Measurements from ENCODE around the gene CLIC3. TPM values are rescaled to one million over a fixed set of nuclear protein-coding genes. Genes with fewer than 3 reads are reported as not detected.

Gene CLIC3
- total and polyA plus RNA-seq, 8 donors = 0.24 to 1.3 (median 0.41) TPM; not detected in 1

- Histone ChIP-seq H3K4me1 (no peaks in the 10 kb centered on the region), H3K27me3 (peaks cover 0 to 4% (median 0%) of the 10 kb centered on the region in 4 donors), H3K9me3 (no peaks in the 10 kb centered on the region), H3K27ac (no peak within 1 kb of the TSS), H3K36me3 (no peaks in the 10 kb centered on the region), H3K4me3 (no peak within 1 kb of the TSS)
- 79 to 85% methylated on average over 16 to 18 of the region's 18 CpGs for WGBS, 2 donors
- intact Hi-C loops (cut with DNase I) = no loop called here
- ATAC-seq (no peak), DNase-seq (peak in 1 of 6 donors; percentile 43), FAIRE-seq (no peak)
- no peak for TF ChIP-seq CTCF (IDR thresholded peaks at IDR 0.05)
Observed at GRCh38 chr9:136982232-136983051, 13.9 kb downstream of the CLIC3 start, which contains the start of gene LCNL1. Gene LCNL1 (plus strand): TSS chr9:136982993. CDS start chr9:136983587, 594 bp downstream.

- WGBS, 2 donors = 75% methylated on average over 17 of the region's 17 CpGs
- FAIRE-seq = no peak
- DNase-seq = peak in 2 of 6 donors; percentile 15 to 60
- ATAC-seq = no peak
- Histone ChIP-seq H3K4me3 (no peak overlapping the region), H3K27me3 (peaks cover 0 to 4% (median 0%) of the 10 kb centered on the region in 4 donors), H3K9me3 (no peaks in the 10 kb centered on the region), H3K36me3 (no peaks in the 10 kb centered on the region), H3K27ac (no peak overlapping the region), H3K4me1 (no peaks in the 10 kb centered on the region)
- intact Hi-C loops (cut with DNase I) = no loop called here
- no peak for TF ChIP-seq CTCF (IDR thresholded peaks at IDR 0.05)
Observed at GRCh38 chr9:136981588-136982231, 14.7 kb downstream of the CLIC3 start.

GRCh38 chr9:136980669-136981478 lies 15.5 kb downstream of the CLIC3 start:
- no peak overlapping the region for H3K27ac ChIP-seq
- intact Hi-C loops (cut with DNase I) = no loop called here
- no peak for ATAC-seq
- no peaks in the 10 kb centered on the region for H3K36me3 ChIP-seq
- H3K9me3 ChIP-seq = no peaks in the 10 kb centered on the region
- no peak for TF ChIP-seq CTCF (IDR thresholded peaks at IDR 0.05)
- no peak overlapping the region for H3K4me3 ChIP-seq
- H3K4me1 ChIP-seq = no peaks in the 10 kb centered on the region
- peak in 1 of 6 donors; percentile 50 for DNase-seq
- no peak for FAIRE-seq
- 90 to 91% methylated on average over 16 of the region's 16 CpGs for WGBS, 2 donors
- H3K27me3 ChIP-seq = peaks cover 0 to 4% (median 0%) of the 10 kb centered on the region in 4 donors

GRCh38 chr9:136979769-136980587 lies 16.4 kb downstream of the CLIC3 start:
- no peak for TF ChIP-seq CTCF (IDR thresholded peaks at IDR 0.05)
- no peak overlapping the region for H3K4me3 ChIP-seq
- ATAC-seq = no peak
- WGBS, 2 donors = 84 to 85% methylated on average over 26 of the region's 26 CpGs
- FAIRE-seq = no peak
- H3K9me3 ChIP-seq = no peaks in the 10 kb centered on the region
- H3K36me3 ChIP-seq = no peaks in the 10 kb centered on the region
- no peaks in the 10 kb centered on the region for H3K4me1 ChIP-seq
- DNase-seq = peak in 2 of 6 donors; percentile 29 to 72
- intact Hi-C loops (cut with DNase I) = no loop called here
- H3K27me3 ChIP-seq = no peaks in the 10 kb centered on the region
- no peak overlapping the region for H3K27ac ChIP-seq

All from pancreas (tissue), 10 donors.